RWPE1 (cell line): ENCODE measurements around the gene MAPK8IP3.

Source experiments
- CTCF ChIA-PET: fragments of 350-600 bp; sonication (Branson Sonifier 250); formaldehyde crosslinking; extraction: SDS; loops from one replicate; lab custom pipeline; 2021; lab: Yijun Ruan, JAX
- POLR2A ChIA-PET: fragments of 400-600 bp; formaldehyde crosslinking; extraction: SDS; loops from one replicate; lab custom pipeline; 2020; ENCODE audit warnings: antibody characterized with exemption; ENCODE audit not compliant: low non-redundant PET; lab: Yijun Ruan, JAX
- DNase-seq: peaks from one replicate; pipeline ENCODE4 v3.0.0; 2012; ENCODE audit warnings: low spot score
- H3K27ac ChIP-seq: fragments of 450-650 bp; 2 replicates; pipeline ENCODE4 v1.5.1; 2017
- CTCF ChIP-seq: fragments of 450-650 bp; conservative IDR thresholded peaks from 2 replicates; pipeline ENCODE4 v1.5.1; 2017; ENCODE audit warnings: low read depth, mild to moderate bottlenecking

The MAPK8IP3 gene

GRCh38 chr16:1767116-1767994, 61.4 kb downstream of the MAPK8IP3 start:
- CTCF ChIA-PET, result no interaction called here
- POLR2A ChIA-PET, result no interaction called here
- TF ChIP-seq CTCF, result no peak
- no peak for DNase-seq
- peak overlapping the region; percentile 37 for H3K27ac ChIP-seq

GRCh38 chr16:1768061-1768766, 62.2 kb downstream of the MAPK8IP3 start:
- TF ChIP-seq CTCF, result no peak
- POLR2A ChIA-PET, result no interaction called here
- H3K27ac ChIP-seq, result no peak overlapping the region; the same call in 1 of the 2 replicates
- DNase-seq, result no peak
- CTCF ChIA-PET, result no interaction called here

- peak overlapping the region; percentile 92 for H3K27ac ChIP-seq
- no peak for TF ChIP-seq CTCF
- ChIA-PET POLR2A (interaction anchor here (0.5 kb wide), 1 partner anchor 63 kb away, joined by 6 read pairs; the partner anchor contains the start of gene MAPK8IP3), CTCF (no interaction called here)
- DNase-seq, result no peak
These were observed 62.9 kb downstream of the MAPK8IP3 start for GRCh38 chr16:1768767-1769401.

DNA sequence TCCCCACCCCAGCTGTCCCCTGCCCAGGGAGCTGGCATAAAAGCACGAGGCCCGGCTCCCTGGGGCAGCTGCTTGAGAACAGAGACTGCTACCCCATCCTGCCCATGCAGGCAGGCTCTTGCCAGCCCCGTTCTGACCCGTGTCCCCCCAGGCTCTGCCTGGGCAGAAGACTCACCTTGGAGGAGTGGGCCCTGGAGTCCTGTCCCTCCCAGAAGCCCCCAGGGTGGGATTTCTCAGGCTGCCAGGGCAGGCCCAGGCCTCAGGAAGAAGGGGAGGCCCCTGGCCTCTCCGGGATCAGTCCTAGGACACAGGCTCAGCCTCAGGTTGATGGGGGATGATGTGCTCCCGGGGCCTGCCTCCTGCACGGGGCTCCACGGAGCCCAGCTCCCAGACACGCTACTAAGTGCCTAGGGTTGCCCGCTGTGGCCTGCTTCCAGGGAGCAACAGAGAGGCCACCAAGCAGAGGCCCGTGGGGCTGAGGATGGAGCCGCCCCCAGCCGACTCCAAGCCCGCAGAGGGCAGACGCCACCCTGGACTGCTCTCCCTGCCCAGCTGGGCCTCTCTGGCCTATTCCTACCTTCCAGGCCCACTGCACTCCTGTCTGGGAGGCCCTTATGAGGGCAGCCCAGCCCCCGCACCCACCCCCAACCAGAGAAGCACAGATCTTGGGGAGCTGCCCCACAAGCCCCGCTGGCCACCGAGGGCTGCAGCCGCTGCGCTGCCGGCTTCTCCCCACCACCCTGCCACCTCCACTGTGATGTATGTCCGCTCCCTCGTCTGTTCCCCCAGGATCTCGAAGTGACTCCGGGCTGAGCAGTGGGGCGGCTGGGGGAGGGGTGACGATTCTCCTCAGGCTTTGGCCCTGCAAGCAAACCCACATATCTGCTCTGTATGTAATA, 63.7 kb downstream of the MAPK8IP3 start:
- ChIA-PET CTCF (interaction anchor here (0.6 to 1.6 kb wide), 4 partner anchors 15 to 63 kb away, joined by 3 to 6 read pairs (median 4); partner anchors contain the start of gene MAPK8IP3), POLR2A (interaction anchor here (0.5 to 1.4 kb wide), 6 partner anchors 13 to 295 kb away, joined by 3 to 6 read pairs (median 4); partner anchors contain the start of genes MAPK8IP3, NUBP2 and SPSB3)
- H3K27ac ChIP-seq, result peak overlapping the region; percentile 92

More for the DNA sequence above, 63.7 kb downstream of the MAPK8IP3 start:
- no peak for DNase-seq
- no peak for TF ChIP-seq CTCF
